Stimulated activated CD8-positive, alpha-beta memory T cell treated with anti-CD3 and anti-CD28 coated beads, Interleukin-12 subunit alpha, Interleukin-12 subunit beta, amount 100 ng/mL, for 1 hour (primary cell): Measurements from ENCODE around the gene ADTRP.

Experiments used
- DNase-seq: peaks from one replicate; pipeline ENCODE4 v3.0.0-alpha.2; 2020; ENCODE audit warnings: low read depth

The ADTRP gene

GRCh38 chr6:11773013-11773412 lies 5.6 kb downstream of the ADTRP start:
- DNase-seq: no peak

- DNase-seq: no peak
Measured at GRCh38 chr6:11772109-11772825, 6.3 kb downstream of the ADTRP start.

- no peak for DNase-seq
Measured at GRCh38 chr6:11771473-11772048, 7.0 kb downstream of the ADTRP start.

GRCh38 chr6:11770546-11771466 lies 7.8 kb downstream of the ADTRP start:
- no peak for DNase-seq

- DNase-seq: no peak
Measured at GRCh38 chr6:11769811-11770545, 8.6 kb downstream of the ADTRP start.

DNA sequence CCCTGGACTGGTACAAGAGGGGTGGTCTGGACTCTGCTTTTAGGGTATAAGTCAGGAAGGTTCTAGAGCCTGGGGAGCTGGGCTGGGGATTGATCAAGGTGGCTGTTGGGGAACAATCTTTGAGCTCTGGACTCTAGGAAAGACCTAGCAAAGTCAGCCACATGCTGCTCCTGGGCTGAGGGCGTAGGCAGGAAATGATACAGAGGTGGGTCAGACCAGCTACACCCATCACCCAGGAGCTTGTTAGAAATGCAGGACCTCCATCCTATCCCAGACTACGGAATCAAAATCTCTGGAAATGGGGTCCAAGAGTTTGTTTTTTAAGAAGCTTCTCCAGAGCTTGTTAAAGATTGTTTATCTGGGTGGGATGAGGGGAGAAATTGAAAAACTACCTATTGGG lies 9.4 kb downstream of the ADTRP start:
- no peak for DNase-seq

DNA sequence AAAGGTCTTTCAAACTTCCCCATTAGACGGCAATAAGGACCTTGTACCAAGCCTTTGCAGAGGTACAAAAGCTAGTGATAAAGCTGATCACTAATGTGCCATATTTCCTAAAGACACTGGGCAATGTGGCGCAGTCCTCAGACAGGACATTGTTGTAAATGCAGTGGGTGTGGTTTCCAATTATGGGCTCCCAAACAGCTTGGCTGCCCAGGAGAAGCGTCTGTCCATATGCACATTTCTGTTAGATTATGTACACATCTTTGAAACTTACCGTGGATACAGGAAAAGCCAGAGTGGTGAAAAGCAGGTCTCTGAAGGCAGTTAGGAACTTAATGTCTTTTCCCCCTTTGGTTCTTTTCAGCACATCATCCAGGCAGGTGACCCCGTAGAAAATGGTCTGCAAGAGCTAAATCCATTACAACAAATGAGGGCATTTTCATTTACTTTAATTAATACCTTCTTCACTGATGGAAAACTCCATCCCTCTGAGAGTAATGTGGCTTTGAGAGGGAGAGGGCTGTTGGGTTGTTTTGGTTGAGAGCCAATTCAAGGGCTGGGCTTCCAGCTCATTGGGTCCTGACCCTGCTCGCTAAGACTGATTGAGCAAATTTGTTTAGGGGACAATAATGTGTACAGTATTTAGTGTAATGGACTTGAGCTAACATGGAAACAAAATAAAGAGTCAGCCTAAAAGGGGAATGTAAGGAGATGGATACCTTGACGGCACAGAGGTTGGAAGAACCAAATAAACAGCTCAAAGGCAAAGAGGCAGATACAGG lies 10.4 kb downstream of the ADTRP start:
- no peak for DNase-seq

GRCh38 chr6:11767458-11767857 lies 11.1 kb downstream of the ADTRP start:
- DNase-seq: no peak

DNA sequence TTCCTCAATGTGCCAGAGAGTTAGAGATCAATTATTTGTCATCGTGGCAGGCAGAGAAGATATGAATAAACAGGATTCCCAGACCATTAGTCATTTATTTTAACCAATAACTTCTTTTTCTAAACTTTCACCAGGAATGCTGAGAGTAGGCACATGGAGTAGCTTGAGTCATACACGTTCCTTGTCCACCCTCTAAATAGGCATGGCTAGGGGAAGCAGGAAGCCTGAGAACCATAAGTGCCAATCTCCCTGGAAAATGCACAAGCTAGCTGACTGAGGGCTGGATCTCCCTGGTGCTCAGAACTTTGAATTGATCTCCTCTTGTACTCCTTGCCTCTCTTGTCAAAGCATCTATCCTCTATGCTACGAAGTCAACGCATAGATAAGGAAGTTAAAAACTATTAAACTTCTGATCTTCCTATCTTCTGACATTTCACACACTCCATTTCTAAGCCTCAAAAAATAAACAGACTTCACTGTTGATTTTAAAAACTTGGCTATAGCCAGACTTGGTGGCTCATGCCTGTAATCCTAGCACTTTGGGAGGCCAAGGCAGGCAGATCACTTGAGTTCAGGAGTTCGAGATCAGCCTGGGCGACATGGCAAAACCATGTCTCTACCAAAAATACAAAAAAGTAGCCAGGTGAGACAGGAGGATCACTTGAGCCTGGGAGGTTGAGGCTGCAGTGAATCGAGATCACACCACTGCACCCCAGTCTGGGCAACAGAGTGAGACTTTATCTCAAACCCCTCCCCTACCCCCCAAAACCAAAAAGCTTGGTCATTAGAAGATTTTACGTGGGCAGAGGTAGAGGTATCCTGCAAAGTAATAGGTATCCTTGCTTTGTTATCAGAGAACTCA lies 11.8 kb downstream of the ADTRP start:
- DNase-seq: no peak

- no peak for DNase-seq
Measured at GRCh38 chr6:11766043-11766442, 12.6 kb downstream of the ADTRP start.

GRCh38 chr6:11764250-11764604 lies 14.4 kb downstream of the ADTRP start:
- no peak for DNase-seq

- no peak for DNase-seq
Measured at GRCh38 chr6:11763460-11764249, 14.9 kb downstream of the ADTRP start.

DNA sequence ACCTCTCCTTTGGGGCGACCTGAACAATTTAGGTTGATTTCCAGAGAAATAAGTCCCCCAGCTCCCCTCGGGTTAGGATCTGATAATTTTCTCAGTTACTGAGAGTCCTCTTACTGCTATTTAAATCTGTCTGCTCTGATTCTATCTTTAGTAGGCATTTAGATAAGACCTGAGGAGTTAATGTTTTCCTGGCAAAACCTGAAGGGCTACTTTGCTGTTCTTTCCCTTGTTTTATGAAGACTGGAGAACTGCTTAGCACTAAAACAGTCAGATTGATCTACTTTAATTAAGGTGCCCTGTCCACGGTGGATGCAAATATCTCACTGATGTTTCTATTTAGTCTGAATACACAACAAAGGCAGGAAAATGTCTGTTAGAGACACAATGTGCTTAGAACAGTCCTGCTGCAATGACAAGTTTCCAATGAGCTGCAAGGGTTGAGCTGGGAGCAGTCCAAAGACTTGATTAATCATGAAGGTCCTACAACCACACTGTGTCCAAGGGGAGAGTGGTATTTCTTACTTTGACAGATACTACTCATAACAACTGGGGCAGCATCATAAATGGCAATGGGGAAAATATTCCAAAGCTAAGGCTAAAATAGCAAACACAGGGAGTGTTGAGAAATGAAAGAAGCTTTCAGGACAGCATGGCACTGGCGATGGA lies 15.7 kb downstream of the ADTRP start:
- DNase-seq: no peak

- DNase-seq: no peak
Measured at GRCh38 chr6:11761744-11762620, 16.6 kb downstream of the ADTRP start.

- DNase-seq: no peak
Measured at GRCh38 chr6:11760015-11760473, 18.6 kb downstream of the ADTRP start.

GRCh38 chr6:11758878-11759277 lies 19.7 kb downstream of the ADTRP start:
- DNase-seq: no peak

DNA sequence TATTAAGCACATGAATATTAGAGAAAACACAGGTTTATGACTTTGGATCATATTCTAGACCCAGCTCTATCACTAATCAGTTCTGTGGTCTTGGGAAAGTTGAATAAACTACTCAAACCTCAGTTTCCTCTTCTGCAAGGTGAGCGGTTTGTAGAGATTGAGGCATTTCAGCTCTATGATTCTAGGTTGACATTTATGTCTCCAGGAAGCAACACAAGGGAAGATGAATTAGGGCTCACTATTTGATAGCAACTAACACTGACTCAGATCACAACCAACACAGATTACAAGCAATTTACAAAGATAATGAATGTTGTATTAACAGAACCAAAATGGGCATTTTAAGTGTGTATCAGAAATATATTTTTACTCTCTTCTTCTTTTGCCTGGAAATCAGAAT lies 21.9 kb downstream of the ADTRP start:
- no peak for DNase-seq

DNA sequence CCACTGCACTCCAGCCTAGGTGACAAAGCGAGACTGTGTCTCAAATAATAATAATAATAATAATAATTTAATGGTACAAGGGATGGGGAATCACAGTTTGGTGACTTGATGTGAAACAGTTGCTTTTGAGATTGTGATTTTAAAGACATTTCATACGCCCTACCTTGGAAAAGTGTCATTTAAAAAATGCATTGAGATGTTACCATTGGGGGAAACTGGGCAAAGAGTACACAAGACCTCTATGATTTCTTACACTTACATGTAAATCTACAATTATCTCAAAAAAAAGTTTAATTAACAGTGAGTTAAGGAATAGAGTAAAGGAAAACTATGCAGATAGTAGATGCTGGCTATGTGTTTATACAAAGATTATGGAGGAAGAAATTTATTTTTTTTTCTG lies 22.3 kb downstream of the ADTRP start:
- DNase-seq: no peak
